ENCODE data around the gene ABL1.
"Not testable (repeated sequence)": the region's sequence is repeated elsewhere in the genome, so short reads cannot be mapped to it uniquely, and the experiment has no call there.

ABL1 gene

GRCh38 chr9:130794923-130795495, 40.0 kb upstream of the ABL1 start:
- TF ChIP-seq CTCF (conservative IDR thresholded peaks at IDR 0.05; ENCODE audit: control insufficient read depth, insufficient read depth, low read depth, low read length), result no peak
- peak; percentile 74 for DNase-seq (ENCODE audit: low read depth)
- H3K4me3 ChIP-seq (ENCODE audit: control insufficient read depth, low read depth, low read length), result no peak overlapping the region

GRCh38 chr9:130803116-130803515, 31.9 kb upstream of the ABL1 start:
- not testable (repeated sequence) for H3K4me3 ChIP-seq (ENCODE audit: control insufficient read depth, low read depth, low read length); DNase-seq (ENCODE audit: low read depth)

- DNase-seq (ENCODE audit: low read depth), result peak; percentile 26
- TF ChIP-seq CTCF (conservative IDR thresholded peaks at IDR 0.05; ENCODE audit: control insufficient read depth, insufficient read depth, low read depth, low read length), result no peak
- no peak overlapping the region for H3K4me3 ChIP-seq (ENCODE audit: control insufficient read depth, low read depth, low read length)
Observed at GRCh38 chr9:130805510-130806326, 29.3 kb upstream of the ABL1 start.

GRCh38 chr9:130806327-130806716, 28.7 kb upstream of the ABL1 start:
- TF ChIP-seq CTCF (conservative IDR thresholded peaks at IDR 0.05; ENCODE audit: control insufficient read depth, insufficient read depth, low read depth, low read length), result no peak
- DNase-seq (ENCODE audit: low read depth), result no peak
- H3K4me3 ChIP-seq (ENCODE audit: control insufficient read depth, low read depth, low read length), result no peak overlapping the region

GRCh38 chr9:130810609-130811136, 24.4 kb upstream of the ABL1 start:
- TF ChIP-seq CTCF (conservative IDR thresholded peaks at IDR 0.05; ENCODE audit: control insufficient read depth, insufficient read depth, low read depth, low read length), result no peak
- no peak overlapping the region for H3K4me3 ChIP-seq (ENCODE audit: control insufficient read depth, low read depth, low read length)
- DNase-seq (ENCODE audit: low read depth), result no peak

GRCh38 chr9:130815242-130815808, 19.7 kb upstream of the ABL1 start:
- DNase-seq (ENCODE audit: low read depth), result no peak
- H3K4me3 ChIP-seq (ENCODE audit: control insufficient read depth, low read depth, low read length), result no peak overlapping the region
- TF ChIP-seq CTCF (conservative IDR thresholded peaks at IDR 0.05; ENCODE audit: control insufficient read depth, insufficient read depth, low read depth, low read length), result no peak

GRCh38 chr9:130817914-130818313, 17.1 kb upstream of the ABL1 start:
- DNase-seq (ENCODE audit: low read depth), result no peak
- no peak for TF ChIP-seq CTCF (conservative IDR thresholded peaks at IDR 0.05; ENCODE audit: control insufficient read depth, insufficient read depth, low read depth, low read length)
- no peak overlapping the region for H3K4me3 ChIP-seq (ENCODE audit: control insufficient read depth, low read depth, low read length)
